Pulmonary artery endothelial cell (primary cell): ENCODE results near the gene FAM184B. TPM values are rescaled to one million over a fixed set of nuclear protein-coding genes. Genes with fewer than 3 reads are reported as not detected.
"Not testable (repeated sequence)": the region's sequence is repeated elsewhere in the genome, so short reads cannot be mapped to it uniquely, and the experiment has no call there.

Experiments
- DNase-seq: peaks from one replicate; pipeline ENCODE4 v3.0.0-alpha.2; 2011; ENCODE audit warnings: low read depth, low spot score
- total RNA-seq: library from RNA; depleted of rRNA; stranded (reverse); fragments of >200 nt; gene quantifications from 2 replicates; pipeline ENCODE4 v1.2.3, GENCODE V29; 2014

Gene FAM184B
- total RNA-seq, 1 donor from 2014 or later = not detected

- DNase-seq = no peak
Observed at GRCh38 chr4:17718471-17718870, 63.0 kb downstream of the FAM184B start.

- no peak for DNase-seq
Observed at GRCh38 chr4:17717301-17717700, 64.1 kb downstream of the FAM184B start.

DNA sequence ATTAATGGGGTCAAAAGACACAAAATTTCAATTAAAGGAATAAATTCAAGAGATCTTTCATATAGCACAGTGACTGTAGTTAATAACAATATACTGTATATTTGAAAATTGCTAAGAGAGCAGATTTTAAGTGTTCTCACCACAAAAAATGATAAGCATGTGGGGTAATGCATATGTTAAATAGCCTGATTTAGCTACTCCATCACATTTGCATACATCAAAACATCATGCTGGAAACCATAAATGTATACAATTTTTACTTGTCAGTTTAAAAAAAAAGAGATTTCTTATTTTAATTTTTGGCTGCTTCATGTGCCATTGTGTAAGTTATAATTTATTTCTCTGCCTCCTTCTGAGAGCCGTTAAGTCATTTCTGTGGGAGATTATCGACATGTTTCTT lies 65.9 kb downstream of the FAM184B start:
- DNase-seq = no peak

DNA sequence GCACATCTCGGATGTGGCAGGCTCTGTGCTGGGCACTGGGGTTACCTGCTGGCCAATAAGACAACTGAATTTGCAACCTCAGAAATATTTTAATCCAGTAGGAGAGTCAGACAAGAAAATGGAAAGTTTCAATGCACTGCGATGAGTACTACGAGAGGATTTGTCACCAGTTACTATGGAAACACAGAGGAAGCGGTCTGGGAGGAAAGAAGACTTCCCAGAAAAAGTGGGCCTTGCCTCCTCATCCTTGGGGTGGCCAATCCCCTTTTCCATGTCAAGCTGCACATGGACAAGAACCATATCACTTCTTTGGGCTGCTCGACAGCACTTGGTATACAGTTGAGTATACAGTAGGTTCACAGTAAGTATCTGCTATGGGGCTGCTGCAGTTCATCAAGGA lies 67.6 kb downstream of the FAM184B start:
- DNase-seq = no peak

GRCh38 chr4:17712166-17712565 lies 69.3 kb downstream of the FAM184B start:
- DNase-seq = no peak

DNA sequence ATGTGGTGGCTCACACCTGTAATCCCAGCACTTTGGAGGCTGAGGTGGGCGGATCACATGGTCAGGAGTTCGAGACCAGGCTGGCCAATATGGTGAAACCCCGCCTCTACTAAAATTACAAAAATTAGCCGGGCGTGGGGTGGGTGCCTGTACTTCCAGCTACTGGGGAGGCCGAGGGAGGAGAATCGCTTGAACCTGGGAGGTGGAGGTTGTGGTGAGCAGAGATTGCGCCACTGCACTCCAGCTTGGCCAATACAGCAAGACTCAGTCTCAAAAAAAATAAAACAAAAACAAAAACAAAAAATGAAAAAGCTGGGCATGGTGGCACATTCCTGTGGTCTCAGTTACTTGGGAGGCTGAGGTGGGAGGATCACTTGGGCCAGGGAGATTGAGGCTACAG lies 70.2 kb downstream of the FAM184B start:
- not testable (repeated sequence) for DNase-seq

DNA sequence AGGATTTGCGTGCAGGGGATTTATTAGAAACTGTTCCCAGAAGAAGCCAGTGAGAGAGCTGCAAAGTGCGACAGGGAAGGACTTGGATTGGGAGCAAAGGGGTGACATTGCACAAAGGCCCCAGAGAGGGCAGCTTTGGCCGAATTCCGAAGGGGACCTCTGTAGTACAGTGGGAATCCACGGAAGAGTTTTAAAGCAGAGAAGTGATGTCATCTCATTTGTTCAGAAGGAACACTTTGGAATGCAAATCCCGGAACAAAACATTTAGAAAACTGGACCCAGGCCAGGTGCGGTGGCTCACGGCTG lies 71.7 kb downstream of the FAM184B start:
- DNase-seq = no peak

GRCh38 chr4:17708992-17709762 lies 72.2 kb downstream of the FAM184B start:
- DNase-seq = no peak

- DNase-seq = no peak
Observed at GRCh38 chr4:17707671-17708070, 73.8 kb downstream of the FAM184B start.

DNA sequence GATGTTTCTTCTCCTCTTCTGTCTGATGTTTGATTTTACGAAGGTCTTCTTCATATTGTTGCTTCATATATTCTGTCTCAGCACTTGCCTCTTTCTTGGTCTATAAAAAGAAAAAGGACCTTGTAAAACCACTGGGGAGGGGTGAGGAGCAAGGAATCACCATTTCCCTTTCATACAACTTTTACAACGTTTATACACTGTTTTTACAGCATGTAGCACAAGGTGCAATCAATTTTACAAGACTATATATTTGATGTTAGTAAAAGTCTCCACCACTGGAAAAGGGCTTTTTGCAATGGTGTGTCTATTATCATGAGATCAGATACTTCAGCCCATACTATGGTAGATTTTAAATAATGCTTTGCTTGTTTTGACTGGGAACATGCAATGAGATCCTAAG lies 76.3 kb downstream of the FAM184B start:
- DNase-seq = no peak

GRCh38 chr4:17704020-17704650 lies 77.3 kb downstream of the FAM184B start:
- DNase-seq = no peak

DNA sequence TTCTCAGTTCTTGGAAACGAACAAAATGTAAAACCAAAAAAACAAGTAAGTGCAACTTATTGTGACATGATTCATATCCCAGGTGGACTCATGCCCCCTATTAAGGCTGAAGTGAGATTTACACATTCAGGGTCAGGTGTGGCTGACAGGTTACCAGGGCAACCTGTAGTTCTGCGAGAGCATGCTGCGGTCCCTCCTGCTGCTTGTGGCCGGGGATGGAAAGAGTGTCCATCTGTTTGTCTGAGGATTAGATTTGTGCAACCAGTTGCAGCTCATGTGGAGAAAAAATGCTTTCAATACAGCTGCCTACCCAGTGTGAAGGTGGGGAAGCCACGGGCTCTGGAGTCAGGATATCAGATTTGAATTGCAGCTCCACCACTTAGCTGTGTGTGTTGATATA lies 78.8 kb downstream of the FAM184B start:
- no peak for DNase-seq

DNA sequence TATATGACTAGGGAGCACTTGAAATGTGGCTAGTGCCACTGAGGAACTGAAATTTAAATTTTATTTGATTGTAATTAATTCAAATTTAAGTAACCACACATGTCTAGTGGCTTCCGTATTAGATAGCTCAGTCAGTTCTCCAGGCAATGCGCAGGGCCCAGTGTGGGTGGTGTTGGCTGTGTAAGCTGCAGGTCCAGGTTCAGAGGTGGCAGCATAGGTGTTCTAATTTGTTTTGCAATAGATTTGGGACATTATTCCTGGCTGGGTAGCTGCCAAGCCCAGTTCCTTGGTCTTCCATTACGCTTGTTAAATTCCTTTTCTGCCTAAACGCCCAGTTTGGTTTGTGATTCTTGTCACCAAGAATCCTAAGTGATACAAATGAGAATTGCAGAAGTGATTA lies 79.5 kb downstream of the FAM184B start:
- no peak for DNase-seq

DNA sequence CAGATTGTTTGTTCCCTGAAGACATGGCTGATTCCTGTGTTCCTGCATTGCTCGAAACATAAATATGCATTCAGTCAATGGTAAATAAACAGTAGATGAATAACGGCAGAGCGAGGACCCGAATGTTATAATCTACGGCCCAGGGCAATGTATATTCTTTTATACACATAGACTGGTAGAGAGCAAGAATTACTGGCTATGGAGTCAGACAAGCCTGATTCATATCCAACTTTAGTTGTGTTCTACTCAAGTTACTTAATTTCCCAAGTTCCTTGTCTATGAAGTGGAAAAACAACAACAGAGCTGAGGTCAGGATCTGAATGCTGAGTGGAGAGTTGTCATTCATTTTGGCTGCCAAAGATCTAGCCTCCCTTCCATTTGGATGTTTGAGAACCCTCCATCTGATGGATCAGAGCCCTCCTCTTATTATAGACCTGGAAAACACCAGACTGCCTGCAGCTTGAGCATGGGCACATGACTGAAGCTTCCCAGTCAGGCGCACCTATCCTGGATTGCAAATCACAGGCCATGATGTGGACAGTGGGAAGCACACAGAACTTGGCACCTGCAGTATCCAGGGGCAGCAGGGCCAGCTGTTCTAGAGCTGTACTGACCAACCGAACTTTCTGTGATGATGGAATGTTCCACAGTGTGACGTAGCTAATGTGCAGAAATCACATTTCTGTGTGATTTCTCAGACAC lies 80.1 kb downstream of the FAM184B start:
- DNase-seq = no peak

GRCh38 chr4:17699380-17699779 lies 82.0 kb downstream of the FAM184B start:
- no peak for DNase-seq

DNA sequence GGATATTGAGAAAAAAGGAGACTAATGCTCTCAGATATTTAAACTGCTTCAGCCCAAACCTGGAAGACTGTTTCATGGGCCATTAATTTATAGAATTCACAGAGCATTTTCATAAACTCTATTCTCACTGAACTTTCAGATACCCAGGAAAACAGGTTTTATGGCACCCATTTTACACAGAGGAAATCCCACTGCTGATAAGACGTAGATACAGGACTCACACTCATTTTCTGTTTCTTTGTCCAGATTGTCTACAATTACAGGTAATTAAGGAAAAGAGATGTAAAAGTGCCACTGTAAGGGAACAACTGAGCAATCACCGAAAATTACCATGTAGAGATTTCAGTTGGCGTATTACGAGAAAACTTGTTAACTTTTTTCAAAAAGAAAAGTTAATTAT lies 83.3 kb downstream of the FAM184B start:
- DNase-seq = no peak

- no peak for DNase-seq
Observed at GRCh38 chr4:17695341-17695740, 86.1 kb downstream of the FAM184B start.

DNA sequence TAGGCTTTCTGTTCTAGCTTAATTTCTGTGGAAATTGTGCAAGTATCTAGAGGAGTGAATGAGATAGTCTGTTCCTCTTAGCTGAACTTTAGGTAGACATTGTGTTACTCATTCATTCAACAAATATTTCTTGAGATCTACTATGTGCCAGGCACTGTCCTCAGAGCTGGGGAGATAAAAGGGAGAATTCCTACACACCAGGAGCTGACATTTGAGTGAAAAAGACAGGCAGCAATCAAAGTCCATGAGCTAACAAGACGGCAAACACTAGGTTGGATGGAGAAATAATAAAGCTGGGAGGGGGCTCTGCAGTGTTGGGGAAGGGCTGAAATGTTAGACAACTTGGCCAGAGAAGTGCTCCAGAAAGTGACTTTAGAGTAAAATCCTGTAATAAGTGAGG lies 86.9 kb downstream of the FAM184B start:
- DNase-seq = no peak

- no peak for DNase-seq
Observed at GRCh38 chr4:17690898-17691297, 90.5 kb downstream of the FAM184B start.

DNA sequence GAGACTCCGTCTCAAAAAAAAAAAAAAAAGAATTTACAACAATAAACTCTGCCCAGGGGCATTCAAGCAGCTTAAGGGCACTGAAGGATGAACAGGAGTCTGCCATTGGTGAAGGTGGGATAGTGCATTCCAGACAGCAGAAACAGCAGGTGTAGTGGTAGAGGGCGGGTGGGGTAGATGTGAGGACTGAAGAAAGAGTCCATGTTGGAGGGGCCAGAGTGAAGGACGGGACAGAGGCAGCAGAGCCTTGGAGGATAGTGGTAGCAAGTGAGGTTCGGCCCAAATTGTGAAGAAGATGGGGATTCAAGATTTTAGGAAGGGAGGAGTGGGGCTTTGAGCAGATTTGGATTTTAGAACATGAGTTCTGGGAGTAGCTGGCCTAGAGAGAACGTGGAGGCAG lies 91.3 kb downstream of the FAM184B start:
- no peak for DNase-seq

GRCh38 chr4:17688011-17688441 lies 93.4 kb downstream of the FAM184B start:
- no peak for DNase-seq

- no peak for DNase-seq
Observed at GRCh38 chr4:17687237-17687857, 94.1 kb downstream of the FAM184B start.
